ENCODE data around the gene CCNK.

Gene CCNK

DNA sequence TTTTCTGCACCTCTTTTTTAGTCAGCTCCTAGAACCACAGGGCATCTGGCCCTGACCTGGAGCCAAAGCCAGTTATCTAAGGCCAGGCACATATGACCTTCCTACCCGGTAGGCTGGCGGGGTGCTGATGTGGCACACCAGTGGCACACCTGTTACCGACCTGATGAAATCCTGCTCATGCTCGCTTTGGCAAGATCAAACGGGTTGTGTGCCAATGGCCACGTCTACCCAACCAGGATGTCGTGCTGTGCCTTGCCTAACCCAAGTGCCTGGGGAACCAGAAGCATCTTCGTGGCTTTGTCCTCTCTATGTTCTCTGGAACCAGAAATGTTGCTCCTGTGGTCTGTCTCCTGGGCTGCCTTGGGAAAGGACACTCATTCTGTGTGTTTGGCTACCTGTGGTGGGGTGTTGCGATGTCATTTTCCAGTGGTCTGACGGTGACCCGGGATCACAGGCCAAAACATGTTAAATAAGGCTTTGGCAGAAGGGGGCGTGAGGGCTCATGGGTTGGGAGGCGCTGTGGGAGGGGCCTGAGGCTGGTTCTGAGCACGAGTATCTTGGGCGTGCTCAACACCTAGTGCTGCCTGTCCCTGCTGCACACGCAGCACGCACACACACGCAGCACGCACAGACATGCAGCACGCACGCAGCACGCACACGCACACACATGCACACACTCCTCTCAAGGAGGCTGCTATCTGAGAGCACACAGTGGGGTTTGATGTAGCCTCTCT, 27.9 kb downstream of the CCNK start:
- TF ChIP-seq POLR2A (IDR thresholded peaks at IDR 0.05; ENCODE audit: extremely low read depth, insufficient read length) (no peak), MYC (IDR thresholded peaks at IDR 0.05; ENCODE audit: low read depth, low read length) (no peak)
- TF ChIP-seq, protein P1, sequence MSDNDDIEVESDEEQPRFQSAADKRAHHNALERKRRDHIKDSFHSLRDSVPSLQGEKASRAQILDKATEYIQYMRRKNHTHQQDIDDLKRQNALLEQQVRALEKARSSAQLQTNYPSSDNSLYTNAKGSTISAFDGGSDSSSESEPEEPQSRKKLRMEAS (IDR thresholded peaks at IDR 0.05; ENCODE audit: low read depth, low read length) = no peak
- TF ChIP-seq, protein P2, sequence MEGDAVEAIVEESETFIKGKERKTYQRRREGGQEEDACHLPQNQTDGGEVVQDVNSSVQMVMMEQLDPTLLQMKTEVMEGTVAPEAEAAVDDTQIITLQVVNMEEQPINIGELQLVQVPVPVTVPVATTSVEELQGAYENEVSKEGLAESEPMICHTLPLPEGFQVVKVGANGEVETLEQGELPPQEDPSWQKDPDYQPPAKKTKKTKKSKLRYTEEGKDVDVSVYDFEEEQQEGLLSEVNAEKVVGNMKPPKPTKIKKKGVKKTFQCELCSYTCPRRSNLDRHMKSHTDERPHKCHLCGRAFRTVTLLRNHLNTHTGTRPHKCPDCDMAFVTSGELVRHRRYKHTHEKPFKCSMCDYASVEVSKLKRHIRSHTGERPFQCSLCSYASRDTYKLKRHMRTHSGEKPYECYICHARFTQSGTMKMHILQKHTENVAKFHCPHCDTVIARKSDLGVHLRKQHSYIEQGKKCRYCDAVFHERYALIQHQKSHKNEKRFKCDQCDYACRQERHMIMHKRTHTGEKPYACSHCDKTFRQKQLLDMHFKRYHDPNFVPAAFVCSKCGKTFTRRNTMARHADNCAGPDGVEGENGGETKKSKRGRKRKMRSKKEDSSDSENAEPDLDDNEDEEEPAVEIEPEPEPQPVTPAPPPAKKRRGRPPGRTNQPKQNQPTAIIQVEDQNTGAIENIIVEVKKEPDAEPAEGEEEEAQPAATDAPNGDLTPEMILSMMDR (IDR thresholded peaks at IDR 0.05; ENCODE audit: low read depth, low read length) = no peak
- no peak for DNase-seq (ENCODE audit: low read depth)
- H3K4me3 ChIP-seq (ENCODE audit: low read depth, low read length) = no peak overlapping the region

DNA sequence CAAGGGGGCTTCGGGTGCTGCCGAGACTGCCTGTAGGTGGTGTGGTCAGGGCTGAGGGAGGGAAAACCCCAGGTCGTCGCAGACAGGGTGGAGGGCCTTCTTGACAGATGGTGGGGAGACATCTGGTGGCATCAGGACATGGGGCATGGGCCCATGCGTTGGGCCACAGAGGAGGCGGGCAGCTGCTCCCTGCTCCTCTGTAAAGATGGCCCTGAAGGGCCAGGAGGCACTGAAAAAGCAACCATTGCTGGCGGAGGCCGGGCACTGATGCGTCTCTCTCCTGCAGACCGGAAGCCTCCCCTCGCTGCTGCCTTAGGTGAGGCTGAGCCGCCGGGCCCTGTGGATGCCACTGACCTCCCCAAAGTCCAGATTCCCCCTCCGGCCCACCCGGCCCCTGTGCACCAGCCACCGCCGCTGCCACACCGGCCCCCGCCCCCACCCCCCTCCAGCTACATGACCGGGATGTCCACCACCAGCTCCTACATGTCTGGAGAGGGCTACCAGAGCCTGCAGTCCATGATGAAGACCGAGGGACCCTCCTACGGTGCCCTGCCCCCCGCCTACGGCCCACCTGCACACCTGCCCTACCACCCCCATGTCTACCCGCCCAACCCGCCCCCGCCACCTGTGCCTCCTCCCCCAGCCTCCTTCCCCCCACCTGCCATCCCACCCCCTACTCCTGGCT, 28.8 kb downstream of the CCNK start:
- H3K4me3 ChIP-seq (ENCODE audit: low read depth, low read length) = no peak overlapping the region
- DNase-seq (ENCODE audit: low read depth) = no peak
- TF ChIP-seq, protein P2 (IDR thresholded peaks at IDR 0.05; ENCODE audit: low read depth, low read length) = no peak
- TF ChIP-seq POLR2A (IDR thresholded peaks at IDR 0.05; ENCODE audit: extremely low read depth, insufficient read length) (no peak), MYC (IDR thresholded peaks at IDR 0.05; ENCODE audit: low read depth, low read length) (no peak)
- TF ChIP-seq, protein P1 (IDR thresholded peaks at IDR 0.05; ENCODE audit: low read depth, low read length) = no peak

DNA sequence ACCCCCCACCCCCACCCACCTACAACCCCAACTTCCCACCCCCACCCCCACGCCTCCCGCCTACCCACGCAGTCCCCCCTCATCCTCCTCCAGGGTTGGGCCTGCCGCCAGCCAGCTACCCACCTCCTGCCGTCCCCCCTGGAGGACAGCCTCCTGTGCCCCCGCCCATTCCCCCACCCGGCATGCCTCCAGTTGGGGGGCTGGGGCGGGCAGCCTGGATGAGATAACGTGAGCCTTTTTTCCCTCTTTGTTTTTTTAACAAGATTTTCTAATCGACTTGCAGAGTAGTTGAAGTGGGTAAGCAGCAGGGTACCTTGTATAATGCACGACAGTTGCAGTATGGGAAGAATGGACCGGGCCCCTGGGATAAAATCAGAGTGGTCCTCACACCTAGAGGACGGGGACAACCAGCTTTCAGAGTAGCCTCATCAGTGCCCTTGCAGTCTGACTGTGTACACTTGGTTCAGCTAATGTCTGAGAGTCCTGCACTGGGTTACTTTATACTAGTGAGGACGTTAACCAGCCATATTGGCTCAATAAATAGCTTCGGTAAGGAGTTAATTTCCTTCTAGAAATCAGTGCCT, 29.4 kb downstream of the CCNK start:
- no peak overlapping the region for H3K4me3 ChIP-seq (ENCODE audit: low read depth, low read length)
- DNase-seq (ENCODE audit: low read depth) = no peak
- TF ChIP-seq, protein P2 (IDR thresholded peaks at IDR 0.05; ENCODE audit: low read depth, low read length) = no peak
- TF ChIP-seq, protein P1 (IDR thresholded peaks at IDR 0.05; ENCODE audit: low read depth, low read length) = no peak
- TF ChIP-seq MYC (IDR thresholded peaks at IDR 0.05; ENCODE audit: low read depth, low read length) (no peak), POLR2A (IDR thresholded peaks at IDR 0.05; ENCODE audit: extremely low read depth, insufficient read length) (no peak)

DNA sequence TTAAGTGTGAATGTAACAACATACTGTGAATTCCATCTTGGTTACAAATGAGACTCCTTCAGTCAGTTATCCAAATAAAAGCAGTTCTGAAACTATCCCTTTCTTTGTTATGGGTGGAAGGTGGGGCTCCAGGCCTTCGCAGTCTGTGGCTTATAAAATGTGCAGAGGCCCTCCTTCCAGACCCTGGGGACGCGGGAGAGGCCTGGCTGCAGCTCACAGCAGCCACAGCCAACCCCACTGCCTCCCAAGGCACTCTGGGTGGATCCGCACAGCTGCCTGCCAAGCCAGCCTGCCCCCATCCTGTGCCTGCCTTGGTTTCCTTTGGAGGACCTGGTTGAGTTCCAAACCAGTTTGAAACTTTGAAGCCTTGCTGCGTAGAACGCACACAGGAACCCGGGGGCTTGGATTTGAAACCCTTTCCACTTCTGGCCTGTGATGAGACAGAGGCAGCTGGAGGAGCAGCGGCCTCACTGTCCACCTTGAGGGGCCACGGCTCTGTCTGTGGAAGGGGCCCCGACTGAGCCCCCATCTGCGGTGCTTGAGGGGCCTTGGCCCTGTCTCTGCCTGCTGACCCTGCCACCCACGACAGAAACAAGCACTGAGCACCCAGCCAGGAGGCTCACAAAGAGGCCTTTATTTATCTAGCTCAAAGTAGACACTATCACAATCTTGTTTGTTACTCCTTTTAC, 30.4 kb downstream of the CCNK start:
- no peak for DNase-seq (ENCODE audit: low read depth)
- TF ChIP-seq, protein P1 (IDR thresholded peaks at IDR 0.05; ENCODE audit: low read depth, low read length) = no peak
- TF ChIP-seq POLR2A (IDR thresholded peaks at IDR 0.05; ENCODE audit: extremely low read depth, insufficient read length) (no peak), MYC (IDR thresholded peaks at IDR 0.05; ENCODE audit: low read depth, low read length) (no peak)
- TF ChIP-seq, protein P2 (IDR thresholded peaks at IDR 0.05; ENCODE audit: low read depth, low read length) = no peak
- H3K4me3 ChIP-seq (ENCODE audit: low read depth, low read length) = no peak overlapping the region

DNA sequence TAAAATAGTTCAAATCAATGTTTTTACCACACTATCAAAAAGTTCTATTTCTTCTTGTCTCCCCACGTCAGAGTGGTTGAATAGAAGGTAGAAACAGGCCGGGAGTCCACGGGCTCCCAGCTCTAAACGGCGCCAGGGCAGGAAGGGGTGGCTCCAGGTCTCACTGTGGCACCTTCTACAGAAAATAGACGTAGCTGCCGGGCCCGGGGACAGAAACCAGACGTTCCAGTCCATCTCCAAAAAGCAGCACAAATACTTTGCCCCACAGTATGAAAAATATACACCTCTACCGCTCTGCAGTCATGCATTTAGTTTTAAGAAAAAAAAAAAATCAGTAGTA, 30.9 kb downstream of the CCNK start:
- H3K4me3 ChIP-seq (ENCODE audit: low read depth, low read length) = no peak overlapping the region
- TF ChIP-seq, protein P2 (IDR thresholded peaks at IDR 0.05; ENCODE audit: low read depth, low read length) = no peak
- TF ChIP-seq POLR2A (IDR thresholded peaks at IDR 0.05; ENCODE audit: extremely low read depth, insufficient read length) (no peak), MYC (IDR thresholded peaks at IDR 0.05; ENCODE audit: low read depth, low read length) (no peak)
- TF ChIP-seq, protein P1 (IDR thresholded peaks at IDR 0.05; ENCODE audit: low read depth, low read length) = no peak
- no peak for DNase-seq (ENCODE audit: low read depth)

Measured in NB4 (cell line).